PC-3 (cell line): ENCODE measurements around the gene SETDB1. TPM values are rescaled to one million over a fixed set of nuclear protein-coding genes. Genes with fewer than 3 reads are reported as not detected.

ENCODE experiments used
- ATAC-seq: fragments of 200-7000 bp; cut with Tn5 transposase; 2 replicates; pipeline ENCODE4 v1.9.1; 2020; ENCODE audit warnings: mild to moderate bottlenecking, moderate library complexity
- BruUV-seq: library from RNA; stranded (reverse); fragments of 400-500 nt; replicated peaks from 2 replicates; lab custom pipeline; 2021; lab: Mats Ljungman, UMichigan
- CTCF ChIA-PET: fragments of 300-600 bp; sonication (Branson Sonifier 250); formaldehyde crosslinking; loops from one replicate; lab custom pipeline; 2022; ENCODE audit warnings: antibody characterized with exemption; lab: Charles Lee
- POLR2A ChIA-PET: fragments of 300-600 bp; sonication (Branson Sonifier 250); formaldehyde crosslinking; loops from one replicate; lab custom pipeline; 2022; ENCODE audit warnings: antibody characterized with exemption; ENCODE audit not compliant: unreplicated experiment; lab: Charles Lee
- DNase-seq: peaks from one replicate; pipeline ENCODE4 v3.0.0-alpha.2; 2015
- H2AFZ ChIP-seq: fragments of 300-600 bp; sonication (generic); 2 replicates; pipeline ENCODE4 v1.6.0; 2016; ENCODE audit warnings: antibody characterized with exemption, low read length
- H3F3A ChIP-seq: fragments of 300-600 bp; sonication (generic); one replicate; pipeline ENCODE4 v1.6.0; 2017; ENCODE audit warnings: antibody characterized with exemption, low read length, control low read depth, mild to moderate bottlenecking; ENCODE audit not compliant: unreplicated experiment
- H3K27ac ChIP-seq: fragments of 300-600 bp; sonication (generic); 2 replicates; pipeline ENCODE4 v1.5.1; 2016; ENCODE audit warnings: mild to moderate bottlenecking, low read length
- H3K27me3 ChIP-seq: fragments of 300-600 bp; sonication (generic); 2 replicates; pipeline ENCODE4 v1.6.1; 2016; ENCODE audit warnings: low read length, mixed read lengths
- H3K36me3 ChIP-seq: fragments of 300-600 bp; sonication (generic); 2 replicates; pipeline ENCODE4 v1.6.1; 2016; ENCODE audit warnings: low read depth, mixed run types, low read length, mixed read lengths
- H3K4me1 ChIP-seq: fragments of 300-600 bp; sonication (generic); 2 replicates; pipeline ENCODE4 v1.5.1; 2016; ENCODE audit warnings: low read length; ENCODE audit not compliant: insufficient read depth
- H3K4me2 ChIP-seq: fragments of 300-600 bp; sonication (generic); 2 replicates; pipeline ENCODE4 v1.6.0; 2016; ENCODE audit warnings: low read length
- H3K4me3 ChIP-seq: fragments of 300-600 bp; sonication (generic); 2 replicates; pipeline ENCODE4 v1.5.1; 2016; ENCODE audit warnings: mild to moderate bottlenecking, low read length, mixed read lengths
- H3K79me2 ChIP-seq: fragments of 300-600 bp; sonication (generic); 2 replicates; pipeline ENCODE4 v1.6.1; 2017; ENCODE audit warnings: low read length, mixed read lengths
- H3K9ac ChIP-seq: fragments of 300-600 bp; sonication (generic); 2 replicates; pipeline ENCODE4 v1.6.0; 2016; ENCODE audit warnings: mild to moderate bottlenecking, low read length
- H3K9me2 ChIP-seq: fragments of 300-600 bp; sonication (generic); replicated peaks from 2 replicates; pipeline ENCODE4 v1.6.1; 2016; ENCODE audit warnings: mixed run types, low read length, mixed read lengths
- H3K9me3 ChIP-seq: fragments of 300-600 bp; sonication (generic); 2 replicates; pipeline ENCODE4 v1.6.1; 2016; ENCODE audit warnings: low read length, mixed read lengths
- H4K20me1 ChIP-seq: fragments of 300-600 bp; sonication (generic); 2 replicates; pipeline ENCODE4 v1.6.1; 2016; ENCODE audit warnings: low read length, mixed read lengths
- EZH2 ChIP-seq: fragments of 300-600 bp; sonication (generic); IDR thresholded peaks from one replicate; pipeline ENCODE4 v1.6.1; 2017; ENCODE audit warnings: antibody characterized with exemption, mild to moderate bottlenecking, low read length; ENCODE audit not compliant: unreplicated experiment
- EZH2phosphoT487 ChIP-seq: fragments of 300-600 bp; sonication (generic); IDR thresholded peaks from 2 replicates; pipeline ENCODE4 v1.6.1; 2018; ENCODE audit warnings: mild to moderate bottlenecking, antibody characterized with exemption, low read length, borderline replicate concordance
- intact Hi-C: fragments of 100-400 bp; cut with micrococcal nuclease; formaldehyde crosslinking; loops from 2 replicates; pipeline ENCODE4 v1.9.0; 2023
- total RNA-seq: library from RNA; depleted of rRNA; stranded (reverse); fragments of >200 nt; gene quantifications from 2 replicates; pipeline ENCODE4 v1.2.3, GENCODE V29; 2014
- TF ChIP-seq, protein P1 (sequence below): fragments of 300-600 bp; sonication (generic); conservative IDR thresholded peaks from 2 replicates; pipeline ENCODE4 v1.5.1; 2017; ENCODE audit warnings: antibody characterized with exemption, low read depth, mild to moderate bottlenecking, low read length

The SETDB1 gene
- total RNA-seq, 1 experiment from 2014 or later, result 42.4 TPM

DNA sequence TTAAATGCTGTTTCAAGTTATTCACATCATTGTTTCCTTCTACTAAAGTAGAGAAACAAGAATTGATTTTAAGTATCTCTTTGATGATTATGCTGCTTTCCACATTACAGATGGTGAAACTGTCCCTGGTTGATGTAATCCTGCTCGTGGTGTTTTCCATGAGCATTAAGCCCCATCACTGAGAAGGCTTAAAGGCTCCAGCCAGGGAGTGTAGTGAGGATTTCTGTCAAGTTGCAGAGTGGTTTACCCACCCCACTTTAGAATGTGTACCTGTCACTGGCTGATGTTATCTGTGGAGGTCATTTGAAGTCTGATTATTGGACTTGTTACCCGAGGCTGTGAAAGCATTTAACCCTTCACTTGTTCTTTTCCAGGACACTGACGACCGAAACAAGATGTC, 35.6 kb downstream of the SETDB1 start:
- CTCF ChIA-PET, result no interaction called here
- Histone ChIP-seq H4K20me1 (no peaks in the 10 kb centered on the region), H3K9ac (no peak overlapping the region), H3K4me3 (no peak overlapping the region), H3F3A (no peaks in the 10 kb centered on the region), H2AFZ (no peak overlapping the region), H3K27ac (no peak overlapping the region), H3K4me1 (no peaks in the 10 kb centered on the region), H3K79me2 (no peaks in the 10 kb centered on the region), H3K9me3 (no peaks in the 10 kb centered on the region), H3K9me2 (no peaks in the 10 kb centered on the region), H3K27me3 (no peaks in the 10 kb centered on the region), H3K36me3 (peaks cover 54% of the 10 kb centered on the region), H3K4me2 (no peak overlapping the region)
- TF ChIP-seq, protein P1, sequence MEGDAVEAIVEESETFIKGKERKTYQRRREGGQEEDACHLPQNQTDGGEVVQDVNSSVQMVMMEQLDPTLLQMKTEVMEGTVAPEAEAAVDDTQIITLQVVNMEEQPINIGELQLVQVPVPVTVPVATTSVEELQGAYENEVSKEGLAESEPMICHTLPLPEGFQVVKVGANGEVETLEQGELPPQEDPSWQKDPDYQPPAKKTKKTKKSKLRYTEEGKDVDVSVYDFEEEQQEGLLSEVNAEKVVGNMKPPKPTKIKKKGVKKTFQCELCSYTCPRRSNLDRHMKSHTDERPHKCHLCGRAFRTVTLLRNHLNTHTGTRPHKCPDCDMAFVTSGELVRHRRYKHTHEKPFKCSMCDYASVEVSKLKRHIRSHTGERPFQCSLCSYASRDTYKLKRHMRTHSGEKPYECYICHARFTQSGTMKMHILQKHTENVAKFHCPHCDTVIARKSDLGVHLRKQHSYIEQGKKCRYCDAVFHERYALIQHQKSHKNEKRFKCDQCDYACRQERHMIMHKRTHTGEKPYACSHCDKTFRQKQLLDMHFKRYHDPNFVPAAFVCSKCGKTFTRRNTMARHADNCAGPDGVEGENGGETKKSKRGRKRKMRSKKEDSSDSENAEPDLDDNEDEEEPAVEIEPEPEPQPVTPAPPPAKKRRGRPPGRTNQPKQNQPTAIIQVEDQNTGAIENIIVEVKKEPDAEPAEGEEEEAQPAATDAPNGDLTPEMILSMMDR, result no peak
- TF ChIP-seq EZH2, result no peak
- TF ChIP-seq EZH2phosphoT487, result no peak
- intact Hi-C loops, result no loop called here
- ATAC-seq (no peak), DNase-seq (no peak)
- BruUV-seq, result no TSS peak
- POLR2A ChIA-PET, result no interaction called here

DNA sequence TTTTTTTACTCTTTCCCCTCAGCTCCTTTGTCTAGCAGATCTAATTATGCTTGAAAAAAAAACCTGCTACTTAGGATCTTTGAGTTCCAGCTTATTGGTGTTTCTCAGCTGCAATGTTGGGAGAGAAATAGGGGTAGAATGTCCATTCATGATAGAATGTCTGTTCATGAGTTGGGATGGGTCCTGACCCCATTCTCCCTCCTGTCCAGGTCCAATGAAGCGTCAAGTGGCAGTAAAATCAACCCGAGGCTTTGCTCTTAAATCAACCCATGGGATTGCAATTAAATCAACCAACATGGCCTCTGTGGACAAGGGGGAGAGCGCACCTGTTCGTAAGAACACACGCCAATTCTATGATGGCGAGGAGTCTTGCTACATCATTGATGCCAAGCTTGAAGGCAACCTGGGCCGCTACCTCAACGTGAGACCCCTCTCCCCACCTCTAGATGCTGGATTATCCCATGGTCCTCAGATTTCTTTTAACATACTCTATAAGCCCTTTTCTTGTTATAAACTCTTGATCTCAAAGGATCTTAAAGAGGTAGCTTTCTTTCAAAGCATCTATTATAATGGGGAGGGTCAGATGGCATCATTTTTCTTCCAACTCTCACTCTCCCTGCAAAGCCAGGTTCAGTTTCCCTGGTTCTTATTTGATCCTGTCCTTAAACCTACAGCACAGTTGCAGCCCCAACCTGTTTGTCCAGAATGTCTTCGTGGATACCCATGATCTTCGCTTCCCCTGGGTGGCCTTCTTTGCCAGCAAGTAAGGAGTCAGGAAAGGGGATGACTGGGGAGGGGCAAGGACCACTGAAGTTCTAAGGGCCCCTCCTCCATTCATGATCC, 37.4 kb downstream of the SETDB1 start:
- H2AFZ ChIP-seq, result no peak overlapping the region
- no peaks in the 10 kb centered on the region for H3F3A ChIP-seq
- H3K4me3 ChIP-seq, result no peak overlapping the region
- no TSS peak for BruUV-seq
- H3K9me2 ChIP-seq, result no peaks in the 10 kb centered on the region
- no peak for TF ChIP-seq EZH2phosphoT487
- no peak for TF ChIP-seq EZH2
- TF ChIP-seq, protein P1, result no peak
- H3K4me1 ChIP-seq, result no peaks in the 10 kb centered on the region
- intact Hi-C loops, result no loop called here
- no peaks in the 10 kb centered on the region for H3K9me3 ChIP-seq
- peaks cover 6% of the 10 kb centered on the region for H3K79me2 ChIP-seq
- H3K27me3 ChIP-seq, result no peaks in the 10 kb centered on the region
- H3K9ac ChIP-seq, result no peak overlapping the region
- H4K20me1 ChIP-seq, result no peaks in the 10 kb centered on the region
- ChIA-PET POLR2A (no interaction called here), CTCF (interaction anchor here (0.6 to 1.0 kb wide), 2 partner anchors 32 to 109 kb away, joined by 3 read pairs; no protein-coding TSS in a partner anchor)
- no peak overlapping the region for H3K27ac ChIP-seq
- H3K36me3 ChIP-seq, result peaks cover 72% of the 10 kb centered on the region
- no peak overlapping the region for H3K4me2 ChIP-seq
- ATAC-seq (no peak), DNase-seq (no peak)

DNA sequence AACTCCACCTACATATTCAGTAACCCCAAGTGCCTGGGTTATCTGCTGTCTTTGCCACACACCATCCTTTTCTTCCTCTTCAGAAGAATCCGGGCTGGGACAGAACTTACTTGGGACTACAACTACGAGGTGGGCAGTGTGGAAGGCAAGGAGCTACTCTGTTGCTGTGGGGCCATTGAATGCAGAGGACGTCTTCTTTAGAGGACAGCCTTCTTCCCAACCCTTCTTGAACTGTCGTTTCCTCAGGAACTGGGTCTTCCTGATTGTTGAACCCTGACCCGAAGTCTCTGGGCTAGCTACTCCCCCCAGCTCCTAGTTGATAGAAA, 38.0 kb downstream of the SETDB1 start:
- Histone ChIP-seq H2AFZ (no peak overlapping the region), H4K20me1 (no peaks in the 10 kb centered on the region), H3K36me3 (peaks cover 75% of the 10 kb centered on the region), H3K4me3 (no peak overlapping the region), H3F3A (no peaks in the 10 kb centered on the region), H3K79me2 (peaks cover 12% of the 10 kb centered on the region), H3K4me1 (no peaks in the 10 kb centered on the region), H3K9me3 (no peaks in the 10 kb centered on the region), H3K9ac (no peak overlapping the region), H3K9me2 (no peaks in the 10 kb centered on the region), H3K27ac (no peak overlapping the region), H3K4me2 (no peak overlapping the region), H3K27me3 (no peaks in the 10 kb centered on the region)
- ATAC-seq (no peak), DNase-seq (no peak)
- no peak for TF ChIP-seq EZH2phosphoT487
- TF ChIP-seq, protein P1, result no peak
- no peak for TF ChIP-seq EZH2
- intact Hi-C loops, result no loop called here
- ChIA-PET CTCF (no interaction called here), POLR2A (no interaction called here)
- no TSS peak for BruUV-seq
